Peyer's patch (tissue), 4 donors: ENCODE results near the gene SLC25A40.
"Not testable (repeated sequence)": the region's sequence is repeated elsewhere in the genome, so short reads cannot be mapped to it uniquely, and the experiment has no call there.

Experiments
- POLR2A ChIP-seq, 2 donors: fragments of 450-650 bp; IDR thresholded peaks; one replicate each; pipeline ENCODE4 v1.5.1; 2017; ENCODE audit warnings: antibody characterized with exemption in 2 of 2, mild to moderate bottlenecking in 2 of 2, moderate library complexity in 2 of 2
- TF ChIP-seq, protein P1 (sequence below), 6 experiments: fragments of 450-650 bp in 4 of 6; fragments of 200-600 bp in 2 of 6; sonication (generic) in 1 of 6; IDR thresholded peaks; one replicate each; pipeline ENCODE4 v1.5.1; 2017 to 2019; ENCODE audit warnings: antibody characterized with exemption in 6 of 6, mild to moderate bottlenecking in 3 of 6, moderate library complexity in 1 of 6

DNA sequence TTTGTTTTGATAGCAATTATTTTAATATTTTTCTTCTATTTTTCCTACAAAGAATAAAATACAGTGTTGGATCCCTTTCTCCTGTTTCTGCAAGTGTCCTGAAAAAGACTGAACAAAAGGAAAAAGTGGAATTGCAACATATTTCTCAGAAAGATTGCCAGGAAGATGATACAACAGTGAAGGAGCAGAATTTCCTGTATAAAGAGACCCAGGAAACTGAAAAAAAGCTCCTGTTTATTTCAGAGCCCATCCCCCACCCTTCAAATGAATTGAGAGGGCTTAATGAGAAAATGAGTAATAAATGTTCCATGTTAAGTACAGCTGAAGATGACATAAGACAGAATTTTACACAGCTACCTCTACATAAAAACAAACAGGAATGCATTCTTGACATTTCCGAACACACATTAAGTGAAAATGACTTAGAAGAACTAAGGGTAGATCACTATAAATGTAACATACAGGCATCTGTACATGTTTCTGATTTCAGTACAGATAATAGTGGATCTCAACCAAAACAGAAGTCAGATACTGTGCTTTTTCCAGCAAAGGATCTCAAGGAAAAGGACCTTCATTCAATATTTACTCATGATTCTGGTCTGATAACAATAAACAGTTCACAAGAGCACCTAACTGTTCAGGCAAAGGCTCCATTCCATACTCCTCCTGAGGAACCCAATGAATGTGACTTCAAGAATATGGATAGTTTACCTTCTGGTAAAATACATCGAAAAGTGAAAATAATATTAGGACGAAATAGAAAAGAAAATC lies 31.2 kb upstream of the SLC25A40 start:
- TF ChIP-seq, protein P1, sequence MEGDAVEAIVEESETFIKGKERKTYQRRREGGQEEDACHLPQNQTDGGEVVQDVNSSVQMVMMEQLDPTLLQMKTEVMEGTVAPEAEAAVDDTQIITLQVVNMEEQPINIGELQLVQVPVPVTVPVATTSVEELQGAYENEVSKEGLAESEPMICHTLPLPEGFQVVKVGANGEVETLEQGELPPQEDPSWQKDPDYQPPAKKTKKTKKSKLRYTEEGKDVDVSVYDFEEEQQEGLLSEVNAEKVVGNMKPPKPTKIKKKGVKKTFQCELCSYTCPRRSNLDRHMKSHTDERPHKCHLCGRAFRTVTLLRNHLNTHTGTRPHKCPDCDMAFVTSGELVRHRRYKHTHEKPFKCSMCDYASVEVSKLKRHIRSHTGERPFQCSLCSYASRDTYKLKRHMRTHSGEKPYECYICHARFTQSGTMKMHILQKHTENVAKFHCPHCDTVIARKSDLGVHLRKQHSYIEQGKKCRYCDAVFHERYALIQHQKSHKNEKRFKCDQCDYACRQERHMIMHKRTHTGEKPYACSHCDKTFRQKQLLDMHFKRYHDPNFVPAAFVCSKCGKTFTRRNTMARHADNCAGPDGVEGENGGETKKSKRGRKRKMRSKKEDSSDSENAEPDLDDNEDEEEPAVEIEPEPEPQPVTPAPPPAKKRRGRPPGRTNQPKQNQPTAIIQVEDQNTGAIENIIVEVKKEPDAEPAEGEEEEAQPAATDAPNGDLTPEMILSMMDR (IDR thresholded peaks at IDR 0.05), result not testable (repeated sequence)
- not testable (repeated sequence) for TF ChIP-seq POLR2A (IDR thresholded peaks at IDR 0.05)
